ENCODE data around the gene TNFRSF13B. TPM values are rescaled to one million over a fixed set of nuclear protein-coding genes. Genes with fewer than 3 reads are reported as not detected.
"Not testable (repeated sequence)": the region's sequence is repeated elsewhere in the genome, so short reads cannot be mapped to it uniquely, and the experiment has no call there.

TNFRSF13B gene
- total and polyA plus RNA-seq, 3 experiments from 2014 or later = not detected

DNA sequence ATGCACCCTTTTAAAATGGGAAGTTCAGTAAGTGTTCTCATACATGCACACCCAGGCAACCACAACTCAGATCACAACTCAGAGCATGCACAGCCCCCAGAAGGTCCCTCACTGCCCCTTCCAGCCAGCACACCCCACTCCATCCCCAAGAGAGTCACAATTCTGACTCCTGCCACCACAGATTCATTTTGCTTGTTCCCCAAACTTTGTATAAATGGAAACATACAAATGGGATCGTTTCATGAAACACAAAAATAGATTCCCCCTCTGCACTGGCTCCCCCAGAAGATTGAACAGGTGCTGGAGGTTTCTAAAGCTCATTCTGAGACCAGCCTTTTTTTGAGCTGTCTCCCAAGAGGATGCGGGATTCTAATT lies 3.3 kb upstream of the TNFRSF13B start:
- no peak overlapping the region for H3K4me3 ChIP-seq (ENCODE audit: low read length)
- no peaks in the 10 kb centered on the region for H3K4me1 ChIP-seq (ENCODE audit: insufficient read depth, low read length)
- H3K9me3 ChIP-seq (ENCODE audit: low read length) = no peaks in the 10 kb centered on the region
- no peaks in the 10 kb centered on the region for H3K9me3 Mint-ChIP-seq
- CTCF ChIA-PET = interaction anchor here (2.0 kb wide), 1 partner anchor 17 kb away, joined by 6 read pairs; no protein-coding TSS in a partner anchor
- H3K36me3 ChIP-seq (ENCODE audit: insufficient read depth, low read length) = no peaks in the 10 kb centered on the region
- H3K36me3 Mint-ChIP-seq = no peaks in the 10 kb centered on the region
- peaks cover 0 to 4% (median 0%) of the 10 kb centered on the region in 3 donors for H3K4me1 Mint-ChIP-seq
- no peak for DNase-seq
- no peak overlapping the region for H3K27ac ChIP-seq (ENCODE audit: low read depth, low read length)
- no peak overlapping the region for H3K4me3 Mint-ChIP-seq
- H3K27ac Mint-ChIP-seq = peak overlapping the region in 1 of 8 donors; percentile 56
- peaks cover 15 to 17% of the 10 kb centered on the region in 2 donors for H3K27me3 Mint-ChIP-seq
- POLR2A ChIA-PET = no interaction called here
- no peaks in the 10 kb centered on the region for H3K27me3 ChIP-seq (ENCODE audit: insufficient read depth, low read length, poor library complexity, severe bottlenecking)

GRCh38 chr17:16974569-16975276 lies 2.8 kb upstream of the TNFRSF13B start:
- Histone ChIP-seq H3K27me3 (ENCODE audit: insufficient read depth, low read length, poor library complexity, severe bottlenecking) (no peaks in the 10 kb centered on the region), H3K4me3 (ENCODE audit: low read length) (no peak overlapping the region), H3K27ac (ENCODE audit: low read depth, low read length) (no peak overlapping the region), H3K9me3 (ENCODE audit: low read length) (no peaks in the 10 kb centered on the region), H3K4me1 (ENCODE audit: insufficient read depth, low read length) (no peaks in the 10 kb centered on the region), H3K36me3 (ENCODE audit: insufficient read depth, low read length) (no peaks in the 10 kb centered on the region)
- DNase-seq = no peak
- H3K9me3 Mint-ChIP-seq = no peaks in the 10 kb centered on the region
- peak overlapping the region in 1 of 8 donors; percentile 56 for H3K27ac Mint-ChIP-seq
- H3K4me1 Mint-ChIP-seq = peaks cover 0 to 4% (median 0%) of the 10 kb centered on the region in 3 donors
- CTCF ChIA-PET = interaction anchor here (2.0 kb wide), 1 partner anchor 17 kb away, joined by 6 read pairs; no protein-coding TSS in a partner anchor
- peak overlapping the region in 1 of 7 donors; percentile 79 for H3K4me3 Mint-ChIP-seq
- POLR2A ChIA-PET = no interaction called here
- peaks cover 12 to 15% of the 10 kb centered on the region in 2 donors for H3K27me3 Mint-ChIP-seq
- H3K36me3 Mint-ChIP-seq = no peaks in the 10 kb centered on the region

GRCh38 chr17:16973760-16974540 lies 2.0 kb upstream of the TNFRSF13B start:
- CTCF ChIA-PET = interaction anchor here (2.0 kb wide), 1 partner anchor 18 kb away, joined by 6 read pairs; no protein-coding TSS in a partner anchor
- DNase-seq = no peak
- POLR2A ChIA-PET = no interaction called here
- no peak overlapping the region for H3K27ac Mint-ChIP-seq
- Histone ChIP-seq H3K9me3 (ENCODE audit: low read length) (no peaks in the 10 kb centered on the region), H3K27ac (ENCODE audit: low read depth, low read length) (no peak overlapping the region), H3K27me3 (ENCODE audit: insufficient read depth, low read length, poor library complexity, severe bottlenecking) (no peaks in the 10 kb centered on the region), H3K4me3 (ENCODE audit: low read length) (no peak overlapping the region), H3K4me1 (ENCODE audit: insufficient read depth, low read length) (no peaks in the 10 kb centered on the region), H3K36me3 (ENCODE audit: insufficient read depth, low read length) (no peaks in the 10 kb centered on the region)
- H3K9me3 Mint-ChIP-seq = no peaks in the 10 kb centered on the region
- no peak overlapping the region for H3K4me3 Mint-ChIP-seq
- no peaks in the 10 kb centered on the region for H3K36me3 Mint-ChIP-seq
- peaks cover 0 to 4% (median 0%) of the 10 kb centered on the region in 3 donors for H3K4me1 Mint-ChIP-seq
- H3K27me3 Mint-ChIP-seq = peaks cover 8 to 12% of the 10 kb centered on the region in 2 donors

DNA sequence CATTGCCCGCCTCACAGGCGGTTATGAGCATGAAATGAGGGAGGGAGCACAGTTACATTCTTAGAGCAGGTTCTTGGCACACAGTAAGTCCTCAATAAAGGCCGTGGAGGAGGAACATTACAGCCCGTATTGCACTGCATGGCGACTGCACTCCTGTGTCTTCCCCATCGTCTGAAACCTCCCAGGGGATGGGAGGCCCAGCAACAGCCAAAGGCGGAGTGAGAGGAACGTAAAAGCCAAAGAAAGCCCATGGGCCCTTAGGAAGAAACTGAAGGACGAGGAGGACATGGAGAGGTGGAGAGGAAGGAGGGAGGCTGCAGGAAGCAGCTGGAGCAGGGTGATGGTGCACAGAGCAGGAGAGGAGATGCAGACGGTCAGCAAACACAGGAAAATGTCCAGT lies 1.1 kb upstream of the TNFRSF13B start:
- not testable (repeated sequence) for H3K4me3 Mint-ChIP-seq

DNA sequence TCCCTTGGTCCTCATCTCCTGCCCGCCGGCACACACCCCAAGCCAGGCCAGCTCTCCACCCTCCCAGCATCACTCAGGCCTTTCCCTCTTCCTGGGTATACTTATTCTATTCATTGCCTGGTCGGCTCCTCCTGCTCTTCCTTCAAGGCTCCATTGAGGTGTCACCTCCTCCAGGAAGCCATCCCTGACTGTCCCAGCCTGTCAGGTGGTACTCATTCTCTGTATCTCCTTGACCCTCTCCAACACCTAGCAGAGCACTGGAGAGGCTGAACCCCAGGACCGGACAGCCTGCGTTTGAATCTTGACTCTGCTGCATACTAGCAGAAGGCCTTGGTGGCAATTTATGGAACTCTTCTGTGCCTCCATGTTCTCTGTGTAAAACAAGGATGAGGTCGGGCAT lies 428 bp upstream of the TNFRSF13B start:
- Mint-ChIP-seq H3K27ac (peak overlapping the region in 2 of 8 donors; percentile 1 to 33), H3K27me3 (peaks cover 7 to 11% of the 10 kb centered on the region in 2 donors), H3K36me3 (no peaks in the 10 kb centered on the region), H3K4me1 (peaks cover 0 to 4% (median 0%) of the 10 kb centered on the region in 3 donors), H3K9me3 (no peaks in the 10 kb centered on the region), H3K4me3 (no peak overlapping the region)
- no peak for DNase-seq
- ChIA-PET POLR2A (no interaction called here), CTCF (no interaction called here)
- H3K4me3 ChIP-seq (ENCODE audit: low read length) = no peak overlapping the region
- no peaks in the 10 kb centered on the region for H3K36me3 ChIP-seq (ENCODE audit: insufficient read depth, low read length)
- H3K27ac ChIP-seq (ENCODE audit: low read depth, low read length) = no peak overlapping the region
- H3K4me1 ChIP-seq (ENCODE audit: insufficient read depth, low read length) = no peaks in the 10 kb centered on the region
- H3K9me3 ChIP-seq (ENCODE audit: low read length) = no peaks in the 10 kb centered on the region
- no peaks in the 10 kb centered on the region for H3K27me3 ChIP-seq (ENCODE audit: insufficient read depth, low read length, poor library complexity, severe bottlenecking)

More for the DNA sequence above, 1.1 kb upstream of the TNFRSF13B start:
- POLR2A ChIA-PET; H3K9me3 Mint-ChIP-seq; H3K36me3 ChIP-seq (ENCODE audit: insufficient read depth, low read length); H3K4me3 ChIP-seq (ENCODE audit: low read length); H3K27ac ChIP-seq (ENCODE audit: low read depth, low read length); H3K9me3 ChIP-seq (ENCODE audit: low read length); H3K4me1 Mint-ChIP-seq; CTCF ChIA-PET; H3K4me1 ChIP-seq (ENCODE audit: insufficient read depth, low read length); DNase-seq; H3K27me3 ChIP-seq (ENCODE audit: insufficient read depth, low read length, poor library complexity, severe bottlenecking); H3K36me3 Mint-ChIP-seq: not testable (repeated sequence)
- Mint-ChIP-seq H3K27me3 (peaks cover 7 to 11% of the 10 kb centered on the region in 2 donors), H3K27ac (peak overlapping the region in 1 of 8 donors; percentile 12)

DNA sequence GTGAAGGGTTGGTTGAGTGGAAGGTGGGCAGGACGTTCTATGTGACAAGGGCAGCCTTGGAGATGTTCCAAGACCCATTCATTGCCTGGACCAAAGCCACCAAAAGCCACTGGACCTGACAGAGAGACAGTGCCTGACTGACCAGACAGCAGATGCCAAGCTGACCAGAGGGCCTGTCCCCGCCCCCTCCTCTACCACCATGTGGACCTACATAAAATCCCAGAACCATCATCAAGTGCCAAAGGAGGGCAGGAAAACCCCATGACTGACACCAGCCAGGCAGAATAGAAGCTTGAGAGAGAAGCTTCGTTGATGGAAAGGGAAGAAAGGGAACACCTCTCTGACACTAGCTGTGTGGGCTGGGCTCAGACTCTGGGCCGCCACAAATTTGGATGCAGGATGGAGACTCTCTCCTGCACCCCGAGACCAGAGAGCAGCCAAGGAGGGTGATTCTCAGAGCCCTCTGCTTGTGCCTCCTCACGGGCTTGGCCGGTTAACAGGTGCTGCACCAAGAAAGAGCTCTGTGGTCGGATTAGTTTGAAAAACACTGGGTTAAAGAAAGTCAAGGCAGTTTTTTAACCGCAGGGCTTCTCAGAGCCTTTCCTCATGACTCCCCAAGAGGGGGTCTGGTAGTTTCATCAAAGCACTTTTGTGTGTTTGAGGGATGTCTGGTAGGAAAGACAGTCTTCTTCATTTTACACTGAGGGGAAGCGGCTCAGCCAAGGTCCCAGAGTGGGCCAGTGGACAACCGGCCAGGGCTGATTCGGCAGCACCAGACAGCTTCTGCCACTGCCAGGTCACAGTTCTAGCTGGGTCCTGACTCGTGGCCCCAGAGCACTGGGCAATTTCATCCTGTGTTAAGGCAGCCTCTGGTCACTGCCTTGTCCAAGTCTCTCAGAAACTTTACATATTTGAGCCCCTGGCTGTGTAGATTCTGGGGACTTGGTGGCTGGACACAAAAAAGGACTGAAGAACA lies 1.7 kb downstream of the TNFRSF13B start:
- H3K4me3 ChIP-seq (ENCODE audit: low read length) = no peak overlapping the region
- H3K4me1 ChIP-seq (ENCODE audit: insufficient read depth, low read length) = no peaks in the 10 kb centered on the region
- no peak overlapping the region for H3K27ac ChIP-seq (ENCODE audit: low read depth, low read length)
- H3K9me3 ChIP-seq (ENCODE audit: low read length) = no peaks in the 10 kb centered on the region
- Mint-ChIP-seq H3K4me3 (no peak overlapping the region), H3K4me1 (no peaks in the 10 kb centered on the region), H3K27ac (no peak overlapping the region), H3K36me3 (peaks cover 0 to 2% (median 0%) of the 10 kb centered on the region in 3 donors), H3K27me3 (peaks cover 18 to 20% of the 10 kb centered on the region in 2 donors), H3K9me3 (no peaks in the 10 kb centered on the region)
- H3K36me3 ChIP-seq (ENCODE audit: insufficient read depth, low read length) = no peaks in the 10 kb centered on the region
- H3K27me3 ChIP-seq (ENCODE audit: insufficient read depth, low read length, poor library complexity, severe bottlenecking) = no peaks in the 10 kb centered on the region
- no peak for DNase-seq
- CTCF ChIA-PET = no interaction called here
- POLR2A ChIA-PET = no interaction called here

DNA sequence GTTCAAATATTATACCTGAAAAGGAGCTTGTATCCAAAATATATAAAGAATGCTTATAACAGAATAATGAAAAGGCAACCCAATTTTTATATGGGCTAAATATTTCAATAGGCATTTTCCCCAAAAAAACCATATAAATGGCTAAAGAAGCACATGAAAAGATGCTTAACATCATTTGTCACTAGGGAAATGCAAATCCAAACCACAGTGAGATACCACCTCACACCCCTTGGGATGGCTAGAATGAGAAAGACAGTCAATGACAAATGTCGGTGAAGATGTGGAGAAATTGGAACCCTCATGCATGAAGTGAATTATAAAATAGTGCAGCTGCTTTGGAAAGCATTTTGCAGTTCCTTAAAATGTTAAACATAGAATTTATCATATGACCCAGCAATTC lies 3.1 kb downstream of the TNFRSF13B start:
- no peak overlapping the region for H3K27ac Mint-ChIP-seq
- H3K4me1 ChIP-seq (ENCODE audit: insufficient read depth, low read length) = no peaks in the 10 kb centered on the region

More for the DNA sequence above, 3.1 kb downstream of the TNFRSF13B start:
- H3K4me1 Mint-ChIP-seq = no peaks in the 10 kb centered on the region
- Histone ChIP-seq H3K27me3 (ENCODE audit: insufficient read depth, low read length, poor library complexity, severe bottlenecking) (no peaks in the 10 kb centered on the region), H3K4me3 (ENCODE audit: low read length) (no peak overlapping the region), H3K36me3 (ENCODE audit: insufficient read depth, low read length) (no peaks in the 10 kb centered on the region), H3K9me3 (ENCODE audit: low read length) (no peaks in the 10 kb centered on the region), H3K27ac (ENCODE audit: low read depth, low read length) (no peak overlapping the region)
- H3K4me3 Mint-ChIP-seq = no peak overlapping the region
- peaks cover 23 to 26% of the 10 kb centered on the region in 2 donors for H3K27me3 Mint-ChIP-seq
- ChIA-PET CTCF (no interaction called here), POLR2A (no interaction called here)
- H3K36me3 Mint-ChIP-seq = peaks cover 0 to 2% (median 0%) of the 10 kb centered on the region in 3 donors
- DNase-seq = no peak
- H3K9me3 Mint-ChIP-seq = no peaks in the 10 kb centered on the region

Data from CD8-positive, alpha-beta memory T cell (primary cell).